ENCODE results near the gene ZNF665.
"Not testable (repeated sequence)": the region's sequence is repeated elsewhere in the genome, so short reads cannot be mapped to it uniquely, and the experiment has no call there.

ZNF665 gene

GRCh38 chr19:53156850-53157249 is 36.3 kb downstream of the ZNF665 start:
- no peak for DNase-seq

GRCh38 chr19:53147645-53148044 is 45.5 kb downstream of the ZNF665 start:
- DNase-seq = no peak

- DNase-seq = no peak
Observed at GRCh38 chr19:53140351-53140750, 52.8 kb downstream of the ZNF665 start.

- no peak for DNase-seq
Observed at GRCh38 chr19:53136432-53136831, 56.7 kb downstream of the ZNF665 start.

GRCh38 chr19:53132141-53132991 is 60.8 kb downstream of the ZNF665 start, which contains the start of gene ZNF415:
ZNF415 (minus strand) TSS chr19:53132910; CDS start chr19:53122676, 10,234 bp downstream.
- peak; percentile 80 for DNase-seq

GRCh38 chr19:53131727-53132126 is 61.4 kb downstream of the ZNF665 start:
- DNase-seq = no peak

GRCh38 chr19:53131085-53131590 is 62.0 kb downstream of the ZNF665 start:
- no peak for DNase-seq

GRCh38 chr19:53130506-53130905 is 62.7 kb downstream of the ZNF665 start:
- no peak for DNase-seq

- DNase-seq = not testable (repeated sequence)
Observed at GRCh38 chr19:53126733-53127526, 66.2 kb downstream of the ZNF665 start.

- DNase-seq = no peak
Observed at GRCh38 chr19:53123400-53123799, 69.8 kb downstream of the ZNF665 start.
